ENCODE measurements around the gene TMEM43.

DNA sequence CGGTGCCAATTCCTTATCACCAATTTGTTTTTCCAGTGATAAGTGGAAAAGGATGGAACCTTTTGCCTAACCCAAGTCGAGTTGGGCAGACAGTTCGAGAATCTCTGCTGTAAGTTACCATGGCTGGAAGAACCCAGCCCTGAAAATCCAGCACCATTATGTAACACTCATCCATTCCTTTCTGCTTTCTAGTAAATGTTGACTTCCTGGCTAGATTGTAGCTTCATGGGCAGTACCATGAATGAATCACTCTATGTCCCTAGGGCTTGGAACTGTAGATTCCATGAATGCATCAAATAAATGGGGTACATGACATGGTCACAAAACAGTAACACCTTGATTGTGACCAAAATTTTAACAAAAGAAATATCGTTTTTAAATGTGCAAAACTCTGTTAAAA is 14.2 kb upstream of the TMEM43 start:
- TF ChIP-seq, protein P1, sequence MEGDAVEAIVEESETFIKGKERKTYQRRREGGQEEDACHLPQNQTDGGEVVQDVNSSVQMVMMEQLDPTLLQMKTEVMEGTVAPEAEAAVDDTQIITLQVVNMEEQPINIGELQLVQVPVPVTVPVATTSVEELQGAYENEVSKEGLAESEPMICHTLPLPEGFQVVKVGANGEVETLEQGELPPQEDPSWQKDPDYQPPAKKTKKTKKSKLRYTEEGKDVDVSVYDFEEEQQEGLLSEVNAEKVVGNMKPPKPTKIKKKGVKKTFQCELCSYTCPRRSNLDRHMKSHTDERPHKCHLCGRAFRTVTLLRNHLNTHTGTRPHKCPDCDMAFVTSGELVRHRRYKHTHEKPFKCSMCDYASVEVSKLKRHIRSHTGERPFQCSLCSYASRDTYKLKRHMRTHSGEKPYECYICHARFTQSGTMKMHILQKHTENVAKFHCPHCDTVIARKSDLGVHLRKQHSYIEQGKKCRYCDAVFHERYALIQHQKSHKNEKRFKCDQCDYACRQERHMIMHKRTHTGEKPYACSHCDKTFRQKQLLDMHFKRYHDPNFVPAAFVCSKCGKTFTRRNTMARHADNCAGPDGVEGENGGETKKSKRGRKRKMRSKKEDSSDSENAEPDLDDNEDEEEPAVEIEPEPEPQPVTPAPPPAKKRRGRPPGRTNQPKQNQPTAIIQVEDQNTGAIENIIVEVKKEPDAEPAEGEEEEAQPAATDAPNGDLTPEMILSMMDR (tag by site-specific recombination; IDR thresholded peaks at IDR 0.05), result no peak
- TF ChIP-seq ZNF366 (tag by site-specific recombination; conservative IDR thresholded peaks at IDR 0.05), result no peak
- no peak for TF ChIP-seq ZNF292 (tag by site-specific recombination; IDR thresholded peaks at IDR 0.05; ENCODE audit: borderline replicate concordance, low read depth)
- TF ChIP-seq KLF10 (tag by site-specific recombination; IDR thresholded peaks at IDR 0.05), result no peak
- no peak for TF ChIP-seq BCL11B (tag by site-specific recombination; IDR thresholded peaks at IDR 0.05; ENCODE audit: low read depth)
- TF ChIP-seq ZNF169 (tag by site-specific recombination; IDR thresholded peaks at IDR 0.05), result no peak
